PFSK-1 (cell line): ENCODE data around the gene ACTN1.

ENCODE experiments used
- POLR2AphosphoS5 ChIP-seq: IDR thresholded peaks from 2 replicates; pipeline ENCODE4 v1.6.1; 2012; ENCODE audit warnings: low read depth, mild to moderate bottlenecking, control low read depth, low read length, moderate library complexity
- SIN3A ChIP-seq: IDR thresholded peaks from 2 replicates; pipeline ENCODE4 v1.6.1; 2012; ENCODE audit warnings: mild to moderate bottlenecking, low read length, moderate library complexity, borderline replicate concordance; ENCODE audit not compliant: insufficient read depth

GRCh38 chr14:69010648-69011047, 31.5 kb upstream of the ACTN1 start:
- no peak for TF ChIP-seq SIN3A
- no peak for TF ChIP-seq POLR2AphosphoS5
